HepG2 (cell line): ENCODE data around the gene SERPINI1. TPM values are rescaled to one million over a fixed set of nuclear protein-coding genes. Genes with fewer than 3 reads are reported as not detected.

ENCODE experiments used
- ATAC-seq: fragments of 200-7000 bp; cut with Tn5 transposase; 3 replicates; pipeline ENCODE4 v1.9.1; 2020; ENCODE audit warnings: mild to moderate bottlenecking, moderate library complexity
- BruUV-seq: library from RNA; stranded (reverse); fragments of 400-500 nt; replicated peaks from 2 replicates; lab custom pipeline; 2021; lab: Mats Ljungman, UMichigan
- CTCF ChIA-PET: fragments of 300-600 bp; formaldehyde crosslinking; extraction: SDS; loops from one replicate; lab custom pipeline; 2021; ENCODE audit warnings: low total read pairs, inconsistent platforms, low intra/inter-chr PET ratio; lab: Yijun Ruan, JAX
- POLR2A ChIA-PET: fragments of 350-600 bp; sonication (Branson Sonifier 250); formaldehyde crosslinking; loops from one replicate; lab custom pipeline; 2020; ENCODE audit warnings: antibody characterized with exemption, inconsistent platforms; lab: Yijun Ruan, JAX
- DNase-seq: peaks from one replicate; pipeline ENCODE4 v3.0.0-alpha.2; 2015; ENCODE audit warnings: low spot score
- FAIRE-seq: peaks from 3 replicates; lab custom pipeline; 2011; peaks lifted over from hg19 to GRCh38; lab: Jason Lieb, UNC
- H2AFZ ChIP-seq: one replicate; pipeline ENCODE4 v1.6.1; 2011; ENCODE audit warnings: low read length, inconsistent platforms
- H3K27ac ChIP-seq: fragments of 300-600 bp; 3 replicates; pipeline ENCODE4 v1.8.0; 2011; ENCODE audit warnings: mixed run types, mild to moderate bottlenecking, mixed read lengths, low read length, inconsistent platforms; ENCODE audit not compliant: insufficient read depth; ENCODE audit errors: extremely low read length
- H3K27me3 ChIP-seq, 2 experiments: fragments of 200-600 bp in 1 of 2; 2 replicates in 1 of 2; 3 replicates in 1 of 2; pipeline versions ENCODE4 v1.6.0 to v1.8.0; 2011; ENCODE audit warnings: low read length in 2 of 2, mild to moderate bottlenecking in 2 of 2, moderate library complexity in 2 of 2, inconsistent platforms in 1 of 2; ENCODE audit not compliant: insufficient read depth in 2 of 2, control insufficient read depth in 1 of 2
- H3K36me3 ChIP-seq, 2 experiments: fragments of 200-600 bp in 1 of 2; replicated peaks in 1 of 2; 2 replicates in 1 of 2; 3 replicates in 1 of 2; pipeline versions ENCODE4 v1.5.1 to v1.8.0; 2011; ENCODE audit warnings: low read length in 2 of 2, inconsistent platforms in 1 of 2; ENCODE audit not compliant: insufficient read depth in 2 of 2, control insufficient read depth in 1 of 2
- H3K4me1 ChIP-seq: 2 replicates; pipeline ENCODE4 v1.5.1; 2012; ENCODE audit warnings: low read length, inconsistent platforms; ENCODE audit not compliant: insufficient read depth
- H3K4me2 ChIP-seq: 2 replicates; pipeline ENCODE4 v1.6.0; 2011; ENCODE audit warnings: low read depth, low read length, inconsistent platforms
- H3K4me3 ChIP-seq, 3 experiments: fragments of 200-600 bp in 1 of 3; sonication (generic), shearing (Covaris generic) in 1 of 3; replicated peaks in 1 of 3; 2 replicates each; pipeline ENCODE4 v1.5.1; 2011 to 2016; ENCODE audit warnings: low read length in 3 of 3, inconsistent platforms in 2 of 3, low read depth in 2 of 3, mild to moderate bottlenecking in 2 of 3, control low read depth in 1 of 3, mixed read lengths in 1 of 3; ENCODE audit not compliant: insufficient read depth in 1 of 3
- H3K79me2 ChIP-seq: one replicate; pipeline ENCODE4 v1.6.1; 2011; ENCODE audit warnings: low read length, inconsistent platforms; ENCODE audit not compliant: insufficient read depth
- H3K9ac ChIP-seq: 2 replicates; pipeline ENCODE4 v1.6.0; 2011; ENCODE audit warnings: mild to moderate bottlenecking, low read depth, low read length, inconsistent platforms; ENCODE audit not compliant: insufficient read depth
- H3K9me3 ChIP-seq: 2 replicates; pipeline ENCODE4 v1.5.1; 2012; ENCODE audit warnings: mild to moderate bottlenecking, low read length
- H4K20me1 ChIP-seq: 2 replicates; pipeline ENCODE4 v1.6.0; 2011; ENCODE audit warnings: inconsistent platforms, mild to moderate bottlenecking, low read length, moderate library complexity; ENCODE audit not compliant: insufficient read depth
- AGO1 ChIP-seq: fragments of 200-400 bp; formaldehyde crosslinking; IDR thresholded peaks from 2 replicates; pipeline ENCODE4 v1.6.1; 2017; ENCODE audit warnings: mild to moderate bottlenecking, low read depth, low read length, moderate library complexity; ENCODE audit not compliant: poor library complexity, severe bottlenecking
- BCL6 ChIP-seq: IDR thresholded peaks from 2 replicates; pipeline ENCODE4 v1.6.1; 2016; ENCODE audit warnings: missing genetic modification reagents, missing compliant biosample characterization
- CBX1 ChIP-seq: IDR thresholded peaks from one replicate; pipeline ENCODE4 v1.6.1; 2016; ENCODE audit warnings: antibody characterized with exemption, low read depth
- EEA1 ChIP-seq: sonication (generic); formaldehyde crosslinking; IDR thresholded peaks from 2 replicates; pipeline ENCODE4 v1.5.1; 2020; ENCODE audit warnings: mild to moderate bottlenecking, missing genetic modification reagents, borderline replicate concordance
- GABPB1 ChIP-seq: IDR thresholded peaks from 2 replicates; pipeline ENCODE4 v1.6.1; 2016; ENCODE audit warnings: mild to moderate bottlenecking, missing genetic modification reagents, moderate library complexity, missing compliant biosample characterization
- LCORL ChIP-seq, 2 experiments: fragments of 450-650 bp in 1 of 2; sonication (generic) in 1 of 2; formaldehyde crosslinking in 1 of 2; IDR thresholded peaks; 2 replicates each; pipeline versions ENCODE4 v1.5.0 to v1.6.1; 2017 to 2020; ENCODE audit warnings: antibody characterized with exemption in 1 of 2, missing genetic modification reagents in 1 of 2
- SP2 ChIP-seq: sonication (generic); formaldehyde crosslinking; IDR thresholded peaks from 2 replicates; pipeline ENCODE4 v1.5.1; 2020; ENCODE audit warnings: mild to moderate bottlenecking, missing genetic modification reagents
- TARDBP ChIP-seq: sonication (generic); formaldehyde crosslinking; IDR thresholded peaks from 2 replicates; pipeline ENCODE4 v1.8.0; 2022; ENCODE audit warnings: mild to moderate bottlenecking, missing genetic modification reagents
- TEAD3 ChIP-seq: optimal IDR thresholded peaks from 2 replicates; pipeline ENCODE3; 2016; ENCODE audit warnings: borderline replicate concordance
- ZGPAT ChIP-seq: IDR thresholded peaks from 2 replicates; pipeline ENCODE4 v1.6.1; 2016; ENCODE audit warnings: mild to moderate bottlenecking
- ZNF253 ChIP-seq: sonication (generic); formaldehyde crosslinking; IDR thresholded peaks from 2 replicates; pipeline ENCODE4 v1.8.0; 2022; ENCODE audit warnings: mild to moderate bottlenecking, missing genetic modification reagents, borderline replicate concordance
- ZNF282 ChIP-seq: fragments of 450-650 bp; IDR thresholded peaks from 2 replicates; pipeline ENCODE4 v1.6.1; 2018; ENCODE audit not compliant: partially characterized antibody
- ZNF781 ChIP-seq: sonication (generic); formaldehyde crosslinking; IDR thresholded peaks from 2 replicates; pipeline ENCODE4 v1.5.1; 2020; ENCODE audit warnings: borderline replicate concordance, mild to moderate bottlenecking, missing genetic modification reagents; ENCODE audit errors: not compliant biosample characterization
- ZSCAN22 ChIP-seq: sonication (generic); formaldehyde crosslinking; IDR thresholded peaks from 2 replicates; pipeline ENCODE4 v1.4.0; 2020; ENCODE audit warnings: mild to moderate bottlenecking, missing genetic modification reagents
- WGBS: methylation state at CpG from one replicate; pipeline ENCODE4 v1.1.6; 2017; ENCODE audit warnings: low lambda C conversion rate; 5-methylcytosine and 5-hydroxymethylcytosine counted together
- in situ Hi-C: cut with HindIII; loops from 2 replicates; pipeline ENCODE4 v1.10.0; 2017; ENCODE audit warnings: low pct_unique_long_range_greater_than_20kb; ENCODE audit not compliant: extremely low pct_ligation_motif_present
- intact Hi-C: fragments of 100-400 bp; cut with micrococcal nuclease; formaldehyde crosslinking; loops from one replicate; pipeline ENCODE4 v1.10.0; 2022; ENCODE audit not compliant: unreplicated experiment
- polyA plus RNA-seq, 8 experiments: library from polyadenylated mRNA; depleted of rRNA in 3 of 8; stranded (reverse) in 7 of 8; unstranded in 1 of 8; fragments of >200 nt; fragmentation: Illumina TruSeq in 4 of 8; extraction: Trizol in 4 of 8; gene quantifications; 2 replicates each; pipeline versions ENCODE4 v1.2.1 to v1.2.3, GENCODE V29; 2011 to 2016; ENCODE audit warnings: low read depth in 4 of 8, missing spikeins in 1 of 8, mixed read lengths in 1 of 8; ENCODE audit not compliant: insufficient read depth in 1 of 8
- total RNA-seq, 5 experiments: library from RNA; depleted of rRNA; stranded (reverse); fragments of >200 nt; fragmentation: Illumina TruSeq; extraction: Trizol; gene quantifications; 2 replicates each; pipeline ENCODE4 v1.2.3, GENCODE V29; 2016; ENCODE audit warnings: low read depth in 1 of 5
- TF ChIP-seq, protein P1 (sequence below): sonication (generic); formaldehyde crosslinking; IDR thresholded peaks from 2 replicates; pipeline ENCODE4 v1.5.0; 2020; ENCODE audit warnings: mild to moderate bottlenecking, missing genetic modification reagents
- TF ChIP-seq, protein P2 (sequence below): sonication (generic); formaldehyde crosslinking; IDR thresholded peaks from 2 replicates; pipeline ENCODE4 v1.4.0; 2020; ENCODE audit warnings: mild to moderate bottlenecking, missing genetic modification reagents

Gene SERPINI1
- total and polyA plus RNA-seq, 2 of the 13 experiments (the other 11 are each of a cell fraction or from before 2014, with no cell fraction given) = 14.7 to 58.0 TPM

DNA sequence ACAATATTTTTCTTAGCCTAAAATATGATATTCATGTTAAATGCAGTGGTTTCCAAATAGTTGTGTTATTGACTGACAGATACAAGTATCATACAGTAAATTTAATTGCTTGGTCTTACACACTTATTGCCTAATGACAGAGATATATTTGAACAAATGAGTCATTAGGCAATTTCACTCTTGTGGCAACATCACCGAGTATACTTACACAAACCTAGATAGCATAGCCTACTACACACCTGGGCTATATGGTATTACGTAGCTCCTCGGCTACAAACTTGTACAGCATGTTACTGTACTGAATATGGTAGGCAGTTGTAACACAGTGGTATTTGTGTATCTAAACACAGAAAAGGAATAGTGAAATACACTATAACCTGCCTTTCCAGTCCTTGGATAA is 50.3 kb downstream of the SERPINI1 start (continued):
- no peak for TF ChIP-seq AGO1
- no peak for TF ChIP-seq TEAD3 (CRISPR knock-in tag)
- peak; percentile 62 for TF ChIP-seq BCL6 (CRISPR knock-in tag)

GRCh38 chr3:167787440-167787839 is 51.9 kb downstream of the SERPINI1 start:
- Histone ChIP-seq H3K27me3 (no peaks in the 10 kb centered on the region), H3K4me2 (peak overlapping the region; percentile 61), H3K79me2 (no peaks in the 10 kb centered on the region), H2AFZ (no peak overlapping the region), H3K9ac (no peak overlapping the region), H3K4me1 (peaks cover 23% of the 10 kb centered on the region), H4K20me1 (no peaks in the 10 kb centered on the region), H3K27ac (no peak overlapping the region), H3K9me3 (no peaks in the 10 kb centered on the region), H3K36me3 (no peaks in the 10 kb centered on the region), H3K4me3 (no peak overlapping the region)
- DNase-seq = peak; percentile 4
- 2% methylated on average over 4 of the region's 4 CpGs for WGBS
- no TSS peak for BruUV-seq
- intact Hi-C loops = no loop called here
- in situ Hi-C loops = no loop called here
- ChIA-PET POLR2A (no interaction called here), CTCF (no interaction called here)
- FAIRE-seq = peak; percentile 67
- ATAC-seq = peak; percentile 97
- TF ChIP-seq, protein P1, sequence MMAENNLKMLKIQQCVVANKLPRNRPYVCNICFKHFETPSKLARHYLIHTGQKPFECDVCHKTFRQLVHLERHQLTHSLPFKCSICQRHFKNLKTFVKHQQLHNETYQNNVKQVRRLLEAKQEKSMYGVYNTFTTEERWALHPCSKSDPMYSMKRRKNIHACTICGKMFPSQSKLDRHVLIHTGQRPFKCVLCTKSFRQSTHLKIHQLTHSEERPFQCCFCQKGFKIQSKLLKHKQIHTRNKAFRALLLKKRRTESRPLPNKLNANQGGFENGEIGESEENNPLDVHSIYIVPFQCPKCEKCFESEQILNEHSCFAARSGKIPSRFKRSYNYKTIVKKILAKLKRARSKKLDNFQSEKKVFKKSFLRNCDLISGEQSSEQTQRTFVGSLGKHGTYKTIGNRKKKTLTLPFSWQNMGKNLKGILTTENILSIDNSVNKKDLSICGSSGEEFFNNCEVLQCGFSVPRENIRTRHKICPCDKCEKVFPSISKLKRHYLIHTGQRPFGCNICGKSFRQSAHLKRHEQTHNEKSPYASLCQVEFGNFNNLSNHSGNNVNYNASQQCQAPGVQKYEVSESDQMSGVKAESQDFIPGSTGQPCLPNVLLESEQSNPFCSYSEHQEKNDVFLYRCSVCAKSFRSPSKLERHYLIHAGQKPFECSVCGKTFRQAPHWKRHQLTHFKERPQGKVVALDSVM (CRISPR knock-in tag) = no peak
- TF ChIP-seq, protein P2, sequence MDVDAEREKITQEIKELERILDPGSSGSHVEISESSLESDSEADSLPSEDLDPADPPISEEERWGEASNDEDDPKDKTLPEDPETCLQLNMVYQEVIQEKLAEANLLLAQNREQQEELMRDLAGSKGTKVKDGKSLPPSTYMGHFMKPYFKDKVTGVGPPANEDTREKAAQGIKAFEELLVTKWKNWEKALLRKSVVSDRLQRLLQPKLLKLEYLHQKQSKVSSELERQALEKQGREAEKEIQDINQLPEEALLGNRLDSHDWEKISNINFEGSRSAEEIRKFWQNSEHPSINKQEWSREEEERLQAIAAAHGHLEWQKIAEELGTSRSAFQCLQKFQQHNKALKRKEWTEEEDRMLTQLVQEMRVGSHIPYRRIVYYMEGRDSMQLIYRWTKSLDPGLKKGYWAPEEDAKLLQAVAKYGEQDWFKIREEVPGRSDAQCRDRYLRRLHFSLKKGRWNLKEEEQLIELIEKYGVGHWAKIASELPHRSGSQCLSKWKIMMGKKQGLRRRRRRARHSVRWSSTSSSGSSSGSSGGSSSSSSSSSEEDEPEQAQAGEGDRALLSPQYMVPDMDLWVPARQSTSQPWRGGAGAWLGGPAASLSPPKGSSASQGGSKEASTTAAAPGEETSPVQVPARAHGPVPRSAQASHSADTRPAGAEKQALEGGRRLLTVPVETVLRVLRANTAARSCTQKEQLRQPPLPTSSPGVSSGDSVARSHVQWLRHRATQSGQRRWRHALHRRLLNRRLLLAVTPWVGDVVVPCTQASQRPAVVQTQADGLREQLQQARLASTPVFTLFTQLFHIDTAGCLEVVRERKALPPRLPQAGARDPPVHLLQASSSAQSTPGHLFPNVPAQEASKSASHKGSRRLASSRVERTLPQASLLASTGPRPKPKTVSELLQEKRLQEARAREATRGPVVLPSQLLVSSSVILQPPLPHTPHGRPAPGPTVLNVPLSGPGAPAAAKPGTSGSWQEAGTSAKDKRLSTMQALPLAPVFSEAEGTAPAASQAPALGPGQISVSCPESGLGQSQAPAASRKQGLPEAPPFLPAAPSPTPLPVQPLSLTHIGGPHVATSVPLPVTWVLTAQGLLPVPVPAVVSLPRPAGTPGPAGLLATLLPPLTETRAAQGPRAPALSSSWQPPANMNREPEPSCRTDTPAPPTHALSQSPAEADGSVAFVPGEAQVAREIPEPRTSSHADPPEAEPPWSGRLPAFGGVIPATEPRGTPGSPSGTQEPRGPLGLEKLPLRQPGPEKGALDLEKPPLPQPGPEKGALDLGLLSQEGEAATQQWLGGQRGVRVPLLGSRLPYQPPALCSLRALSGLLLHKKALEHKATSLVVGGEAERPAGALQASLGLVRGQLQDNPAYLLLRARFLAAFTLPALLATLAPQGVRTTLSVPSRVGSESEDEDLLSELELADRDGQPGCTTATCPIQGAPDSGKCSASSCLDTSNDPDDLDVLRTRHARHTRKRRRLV (CRISPR knock-in tag) = no peak
- no peak for TF ChIP-seq SP2
- TF ChIP-seq ZGPAT (CRISPR knock-in tag) = no peak
- no peak for TF ChIP-seq CBX1
- TF ChIP-seq ZNF781 (CRISPR knock-in tag) = no peak
- TF ChIP-seq LCORL (IDR thresholded peaks at IDR 0.05) = no peak
- TF ChIP-seq LCORL (CRISPR knock-in tag; IDR thresholded peaks at IDR 0.05) = peak; percentile 48; the same call in 1 of the 2 replicates
- TF ChIP-seq GABPB1 = no peak
- no peak for TF ChIP-seq EEA1 (CRISPR knock-in tag)
- no peak for TF ChIP-seq ZNF282
- no peak for TF ChIP-seq ZNF253 (CRISPR knock-in tag)
- TF ChIP-seq ZSCAN22 (CRISPR knock-in tag) = no peak
- TF ChIP-seq TARDBP (CRISPR knock-in tag) = 0 out of 2 replicates have a peak, but pooled peaks have one; percentile 40
